ENCODE measurements around the gene ZNF222. TPM values are rescaled to one million over a fixed set of nuclear protein-coding genes. Genes with fewer than 3 reads are reported as not detected.

Gene ZNF222
- total RNA-seq, 1 experiment from 2014 or later: 5.4 TPM

DNA sequence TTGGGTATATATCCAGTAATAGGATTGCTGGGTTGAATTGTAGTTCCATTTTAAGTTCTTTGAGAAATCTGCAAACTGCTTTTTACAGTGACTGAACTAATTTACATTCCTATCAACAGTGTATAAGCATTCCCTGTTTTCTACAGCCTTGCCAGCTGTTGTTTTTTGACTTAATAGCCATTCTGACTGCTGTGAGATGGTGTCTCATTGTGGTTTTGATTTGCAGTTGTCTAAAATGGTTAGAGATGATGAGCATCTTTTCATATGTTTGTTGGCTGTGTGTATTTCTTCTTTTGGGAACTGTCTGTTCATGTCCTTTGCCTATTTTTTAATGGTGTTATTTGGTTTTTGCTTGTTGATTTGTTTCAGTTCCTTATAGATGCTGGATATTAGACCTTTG, 4.0 kb upstream of the ZNF222 start:
- Histone ChIP-seq H3K27me3 (ENCODE audit: insufficient read depth, low read length) (no peaks in the 10 kb centered on the region), H3K23ac (ENCODE audit: insufficient read length, low read depth, low read length) (no peak overlapping the region), H2BK12ac (ENCODE audit: insufficient read length, low read depth, low read length) (no peak overlapping the region), H3K79me1 (ENCODE audit: insufficient read depth, low read depth, low read length, poor library complexity, severe bottlenecking) (no peaks in the 10 kb centered on the region), H3K4me2 (ENCODE audit: insufficient read depth, insufficient read length, low read length) (no peak overlapping the region), H2AFZ (ENCODE audit: low read length) (no peak overlapping the region), H3K4ac (ENCODE audit: low read depth, low read length) (no peak overlapping the region), H2BK15ac (ENCODE audit: low read depth, low read length) (no peak overlapping the region), H4K20me1 (ENCODE audit: control insufficient read depth, insufficient read depth, insufficient read length) (no peaks in the 10 kb centered on the region), H2AK5ac (ENCODE audit: insufficient read length, low read length) (no peak overlapping the region), H3K23me2 (ENCODE audit: insufficient read length, low read depth, low read length, poor library complexity, severe bottlenecking) (peaks cover 7% of the 10 kb centered on the region), H3K9me3 (ENCODE audit: control insufficient read depth, low read depth, low read length) (peaks cover 4% of the 10 kb centered on the region), H3K79me2 (ENCODE audit: insufficient read depth, low read length) (no peaks in the 10 kb centered on the region; the same call in 1 of the 2 replicates), H4K8ac (replicated peaks; ENCODE audit: insufficient read length, low read depth, low read length) (no peak overlapping the region), H3T11ph (ENCODE audit: low read length) (no peak overlapping the region), H2BK5ac (ENCODE audit: insufficient read length, low read length) (no peak overlapping the region), H3K9ac (ENCODE audit: extremely low read depth, insufficient read length, low read length) (no peak overlapping the region), H4K91ac (ENCODE audit: insufficient read length, low read depth, low read length) (no peak overlapping the region), H4K5ac (ENCODE audit: insufficient read length, low read depth, low read length) (no peak overlapping the region), H3K18ac (ENCODE audit: insufficient read length, low read depth, low read length) (no peak overlapping the region), H2BK120ac (ENCODE audit: low read depth, low read length, poor library complexity, severe bottlenecking) (no peak overlapping the region), H3K14ac (ENCODE audit: insufficient read depth, low read length) (no peak overlapping the region), H2BK20ac (ENCODE audit: low read depth, low read length, poor library complexity, severe bottlenecking) (no peak overlapping the region), H3K4me1 (ENCODE audit: insufficient read depth, low read length) (no peaks in the 10 kb centered on the region; the same call in 1 of the 2 replicates), H3K56ac (ENCODE audit: insufficient read length, low read depth, low read length) (no peak overlapping the region), H3K27ac (ENCODE audit: insufficient read length, low read depth, low read length) (no peak overlapping the region)
- H3K9me3 Mint-ChIP-seq: peaks cover 13 to 43% of the 10 kb centered on the region in 2 experiments
- H3K36me3 Mint-ChIP-seq (ENCODE audit: insufficient read depth in 1 of 3, low read depth in 3 of 3): peaks cover 0 to 5% (median 2%) of the 10 kb centered on the region in 3 experiments; a peak in 3 of 7 replicates
- DNase-seq: no peak
- H3K27me3 Mint-ChIP-seq (ENCODE audit: low read depth): peaks cover 12% of the 10 kb centered on the region
- peaks cover 10 to 11% of the 10 kb centered on the region in 2 experiments for H3K4me1 Mint-ChIP-seq
- no peak overlapping the region for H3K27ac Mint-ChIP-seq
- no peak overlapping the region for H3K4me3 Mint-ChIP-seq
- TF ChIP-seq CTCF (conservative IDR thresholded peaks at IDR 0.05): no peak

All from H9 (cell line).